GM13977 (cell line): ENCODE data around the gene ELF5.

Source experiments
- DNase-seq: peaks from one replicate; pipeline ENCODE4 v3.0.0; 2012; ENCODE audit warnings: low spot score
- CTCF ChIP-seq: IDR thresholded peaks from 2 replicates; pipeline ENCODE4 v1.5.1; 2012; ENCODE audit warnings: mild to moderate bottlenecking, control low read depth; ENCODE audit not compliant: insufficient read depth; ENCODE audit errors: extremely low read depth, missing control alignments
- in situ Hi-C: fragments of 300-500 bp; cut with MboI; formaldehyde crosslinking; loops from one replicate; pipeline ENCODE4 v1.12.0; 2022; ENCODE audit warnings: low sequenced_read_pairs, low pct_unique_long_range_greater_than_20kb, mixed read lengths, inconsistent platforms; ENCODE audit not compliant: unreplicated experiment

The ELF5 gene

DNA sequence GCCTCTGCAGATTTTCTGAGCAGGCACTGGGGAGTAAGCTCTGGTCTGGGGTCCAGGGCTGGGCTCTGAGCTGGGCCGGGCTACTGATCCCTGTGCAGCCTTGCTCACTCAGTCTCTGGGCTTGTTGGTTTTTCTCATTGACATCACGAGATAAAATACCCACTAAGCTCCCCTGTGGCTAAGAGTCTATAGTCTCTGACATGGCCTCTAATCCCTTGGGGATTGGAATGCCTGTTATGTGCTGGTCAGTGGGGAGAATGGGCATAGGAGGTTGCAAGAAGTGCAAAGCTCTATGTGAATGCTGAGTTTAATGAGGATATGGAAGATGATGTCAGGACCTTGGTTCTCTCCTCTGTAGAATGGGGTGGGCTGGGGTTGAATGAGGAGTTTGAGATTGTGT is 23.3 kb downstream of the ELF5 start:
- no peak for TF ChIP-seq CTCF
- in situ Hi-C loops = no loop called here
- DNase-seq = no peak

- no peak for DNase-seq
- in situ Hi-C loops = loop anchor here (10.0 kb wide), 1 partner anchor 124 kb away; no protein-coding TSS in a partner anchor
These were observed 24.6 kb downstream of the ELF5 start for GRCh38 chr11:34488855-34489557.

GRCh38 chr11:34487430-34487829 is 26.2 kb downstream of the ELF5 start:
- in situ Hi-C loops = loop anchor here (10.0 kb wide), 1 partner anchor 123 kb away; no protein-coding TSS in a partner anchor
- DNase-seq = no peak
- no peak for TF ChIP-seq CTCF

More at GRCh38 chr11:34488855-34489557, 24.6 kb downstream of the ELF5 start:
- no peak for TF ChIP-seq CTCF

- DNase-seq = no peak
- in situ Hi-C loops = loop anchor here (10.0 kb wide), 1 partner anchor 118 kb away; no protein-coding TSS in a partner anchor
- TF ChIP-seq CTCF = no peak
These were observed 30.3 kb downstream of the ELF5 start for GRCh38 chr11:34483106-34483874.

DNA sequence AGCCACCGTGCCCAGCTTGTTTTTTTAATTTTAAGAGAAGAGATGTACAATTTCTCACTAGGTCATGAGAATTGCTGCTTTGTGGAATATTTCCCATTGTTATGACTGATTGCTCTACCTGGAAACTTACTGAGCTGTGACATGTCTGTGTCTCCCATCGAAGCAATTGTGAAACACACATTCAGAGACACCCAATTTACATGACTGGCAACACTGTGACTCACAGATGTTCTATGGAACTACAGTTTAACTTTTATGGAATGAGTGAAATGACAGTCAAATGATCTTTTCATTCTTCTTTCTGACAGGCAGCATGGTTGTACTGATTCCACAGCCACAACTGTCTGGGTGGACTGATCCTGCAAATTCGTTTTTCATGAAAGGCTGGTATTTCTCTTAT is 32.3 kb downstream of the ELF5 start:
- in situ Hi-C loops = loop anchor here (10.0 kb wide), 1 partner anchor 117 kb away; no protein-coding TSS in a partner anchor
- no peak for TF ChIP-seq CTCF
- no peak for DNase-seq

- no peak for DNase-seq
- in situ Hi-C loops = loop anchor here (10.0 kb wide), 1 partner anchor 116 kb away; no protein-coding TSS in a partner anchor
- no peak for TF ChIP-seq CTCF
These were observed 33.3 kb downstream of the ELF5 start for GRCh38 chr11:34480314-34480713.
